Measurements from ENCODE around the gene PHF14.

The PHF14 gene

GRCh38 chr7:11124856-11125559 is 151.3 kb downstream of the PHF14 start:
- H3K27ac ChIP-seq (ENCODE audit: low read length), result no peak overlapping the region
- no peak for DNase-seq
- no peaks in the 10 kb centered on the region for H3K9me2 ChIP-seq (replicated peaks; ENCODE audit: insufficient read depth, low read length)
- H4K20me1 ChIP-seq (ENCODE audit: insufficient read depth, low read length), result no peaks in the 10 kb centered on the region
- no peaks in the 10 kb centered on the region for H3K36me3 ChIP-seq (replicated peaks; ENCODE audit: insufficient read depth, low read length)
- no peak overlapping the region for H3K9ac ChIP-seq (ENCODE audit: low read length)
- H3K9me3 ChIP-seq (replicated peaks; ENCODE audit: insufficient read depth, low read length), result no peaks in the 10 kb centered on the region
- H3K4me2 ChIP-seq (ENCODE audit: low read depth, low read length), result no peak overlapping the region
- H3K4me1 ChIP-seq (ENCODE audit: low read length), result peaks cover 8% of the 10 kb centered on the region
- H3F3A ChIP-seq (ENCODE audit: insufficient read depth, low read length), result 0 out of 2 replicates have a peak, but pooled peaks cover 5% of the 10 kb centered on the region
- H3K79me2 ChIP-seq (ENCODE audit: low read length), result no peaks in the 10 kb centered on the region
- H2AFZ ChIP-seq (ENCODE audit: low read length), result no peak overlapping the region
- no peak for TF ChIP-seq CTCF (IDR thresholded peaks at IDR 0.05; ENCODE audit: low read length)
- no peaks in the 10 kb centered on the region for H3K27me3 ChIP-seq (replicated peaks; ENCODE audit: insufficient read depth, low read length)
- no peak overlapping the region for H3K4me3 ChIP-seq (ENCODE audit: low read length)

- no peaks in the 10 kb centered on the region for H3K4me1 ChIP-seq (ENCODE audit: low read length)
- no peaks in the 10 kb centered on the region for H3K9me3 ChIP-seq (replicated peaks; ENCODE audit: insufficient read depth, low read length)
- no peak for TF ChIP-seq EZH2 (optimal IDR thresholded peaks at IDR 0.05; ENCODE audit: low read depth, low read length)
- TF ChIP-seq EZH2phosphoT487 (IDR thresholded peaks at IDR 0.05; ENCODE audit: low read length), result no peak
- no peak for TF ChIP-seq CTCF (IDR thresholded peaks at IDR 0.05; ENCODE audit: low read length)
- H3K79me2 ChIP-seq (ENCODE audit: low read length), result no peaks in the 10 kb centered on the region
- H4K20me1 ChIP-seq (ENCODE audit: insufficient read depth, low read length), result no peaks in the 10 kb centered on the region
- no peak overlapping the region for H3K9ac ChIP-seq (ENCODE audit: low read length)
- H3K27me3 ChIP-seq (replicated peaks; ENCODE audit: insufficient read depth, low read length), result no peaks in the 10 kb centered on the region
- no peak overlapping the region for H3K4me2 ChIP-seq (ENCODE audit: low read depth, low read length)
- H2AFZ ChIP-seq (ENCODE audit: low read length), result no peak overlapping the region
- no peaks in the 10 kb centered on the region for H3K9me2 ChIP-seq (replicated peaks; ENCODE audit: insufficient read depth, low read length)
- H3K36me3 ChIP-seq (replicated peaks; ENCODE audit: insufficient read depth, low read length), result no peaks in the 10 kb centered on the region
- DNase-seq, result no peak
- H3F3A ChIP-seq (ENCODE audit: insufficient read depth, low read length), result no peaks in the 10 kb centered on the region
- no peak overlapping the region for H3K27ac ChIP-seq (ENCODE audit: low read length)
- H3K4me3 ChIP-seq (ENCODE audit: low read length), result no peak overlapping the region
Observed at GRCh38 chr7:11127114-11127785, 153.6 kb downstream of the PHF14 start.

DNA sequence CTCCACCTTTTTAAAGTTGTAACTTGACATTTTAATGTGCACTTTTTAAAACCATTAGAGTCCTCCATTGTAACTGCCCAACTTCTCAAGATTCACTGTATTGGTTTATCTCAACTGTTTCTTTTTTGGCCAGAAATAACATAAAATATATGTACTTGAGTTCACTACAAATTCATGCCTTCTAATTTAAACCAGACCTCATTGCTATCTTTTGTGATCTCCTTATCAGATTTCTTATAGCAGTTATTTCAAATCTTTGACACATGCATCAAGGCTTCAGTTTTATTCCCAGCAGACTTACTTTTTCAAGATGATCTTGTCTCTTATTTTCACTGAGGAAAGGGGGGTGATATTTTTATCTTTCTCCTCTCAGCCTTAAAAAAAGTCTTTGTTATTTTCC is 154.3 kb downstream of the PHF14 start:
- Histone ChIP-seq H3K4me3 (ENCODE audit: low read length) (no peak overlapping the region), H2AFZ (ENCODE audit: low read length) (no peak overlapping the region), H4K20me1 (ENCODE audit: insufficient read depth, low read length) (no peaks in the 10 kb centered on the region), H3K4me1 (ENCODE audit: low read length) (no peaks in the 10 kb centered on the region), H3K9me2 (replicated peaks; ENCODE audit: insufficient read depth, low read length) (no peaks in the 10 kb centered on the region), H3K36me3 (replicated peaks; ENCODE audit: insufficient read depth, low read length) (no peaks in the 10 kb centered on the region), H3K27ac (ENCODE audit: low read length) (no peak overlapping the region), H3K9me3 (replicated peaks; ENCODE audit: insufficient read depth, low read length) (no peaks in the 10 kb centered on the region), H3F3A (ENCODE audit: insufficient read depth, low read length) (no peaks in the 10 kb centered on the region), H3K27me3 (replicated peaks; ENCODE audit: insufficient read depth, low read length) (no peaks in the 10 kb centered on the region), H3K79me2 (ENCODE audit: low read length) (no peaks in the 10 kb centered on the region), H3K9ac (ENCODE audit: low read length) (no peak overlapping the region), H3K4me2 (ENCODE audit: low read depth, low read length) (no peak overlapping the region)
- TF ChIP-seq EZH2 (optimal IDR thresholded peaks at IDR 0.05; ENCODE audit: low read depth, low read length) (no peak), EZH2phosphoT487 (IDR thresholded peaks at IDR 0.05; ENCODE audit: low read length) (no peak), CTCF (IDR thresholded peaks at IDR 0.05; ENCODE audit: low read length) (no peak)
- DNase-seq, result no peak

Measured in MM.1S (cell line).